ENCODE data around the gene SECISBP2.
"Not testable (repeated sequence)": the region's sequence is repeated elsewhere in the genome, so short reads cannot be mapped to it uniquely, and the experiment has no call there.

DNA sequence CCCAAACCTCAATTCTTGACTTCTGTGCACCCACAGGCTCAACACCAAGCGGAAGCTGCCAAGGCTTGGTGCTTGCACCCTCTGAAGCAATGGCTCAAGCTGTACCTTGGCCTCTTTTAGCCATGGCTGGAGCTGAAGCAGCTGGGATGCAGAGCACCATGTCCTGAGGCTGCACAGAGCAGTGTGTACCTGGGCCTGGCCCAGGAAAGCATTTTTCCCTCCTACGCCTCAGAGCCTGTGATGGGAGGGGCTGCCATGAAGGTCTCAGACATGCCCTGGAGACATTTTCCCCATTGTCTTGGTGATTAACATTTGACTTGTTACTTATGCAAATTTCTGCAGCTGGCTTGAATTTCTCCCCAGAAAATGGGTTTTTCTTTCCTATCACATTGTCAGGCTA lies 42.3 kb upstream of the SECISBP2 start:
- TF ChIP-seq, protein P1, sequence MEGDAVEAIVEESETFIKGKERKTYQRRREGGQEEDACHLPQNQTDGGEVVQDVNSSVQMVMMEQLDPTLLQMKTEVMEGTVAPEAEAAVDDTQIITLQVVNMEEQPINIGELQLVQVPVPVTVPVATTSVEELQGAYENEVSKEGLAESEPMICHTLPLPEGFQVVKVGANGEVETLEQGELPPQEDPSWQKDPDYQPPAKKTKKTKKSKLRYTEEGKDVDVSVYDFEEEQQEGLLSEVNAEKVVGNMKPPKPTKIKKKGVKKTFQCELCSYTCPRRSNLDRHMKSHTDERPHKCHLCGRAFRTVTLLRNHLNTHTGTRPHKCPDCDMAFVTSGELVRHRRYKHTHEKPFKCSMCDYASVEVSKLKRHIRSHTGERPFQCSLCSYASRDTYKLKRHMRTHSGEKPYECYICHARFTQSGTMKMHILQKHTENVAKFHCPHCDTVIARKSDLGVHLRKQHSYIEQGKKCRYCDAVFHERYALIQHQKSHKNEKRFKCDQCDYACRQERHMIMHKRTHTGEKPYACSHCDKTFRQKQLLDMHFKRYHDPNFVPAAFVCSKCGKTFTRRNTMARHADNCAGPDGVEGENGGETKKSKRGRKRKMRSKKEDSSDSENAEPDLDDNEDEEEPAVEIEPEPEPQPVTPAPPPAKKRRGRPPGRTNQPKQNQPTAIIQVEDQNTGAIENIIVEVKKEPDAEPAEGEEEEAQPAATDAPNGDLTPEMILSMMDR (IDR thresholded peaks at IDR 0.05; ENCODE audit: poor library complexity) = not testable (repeated sequence)
- not testable (repeated sequence) for TF ChIP-seq EZH2phosphoT487 (IDR thresholded peaks at IDR 0.05; ENCODE audit: low read depth, severe bottlenecking, unreplicated experiment); EZH2 (IDR thresholded peaks at IDR 0.05; ENCODE audit: borderline replicate concordance)
